H9 (cell line): ENCODE data around the gene TBPL1. TPM values are rescaled to one million over a fixed set of nuclear protein-coding genes. Genes with fewer than 3 reads are reported as not detected.

Source experiments
- DNase-seq: peaks from one replicate; pipeline ENCODE4 v3.0.0-alpha.2; 2017
- H2AFZ ChIP-seq: one replicate; pipeline ENCODE4 v1.6.1; 2013; ENCODE audit warnings: mild to moderate bottlenecking, low read length, control low read depth, moderate library complexity
- H2AK5ac ChIP-seq: 2 replicates; pipeline ENCODE4 v1.6.1; 2013; ENCODE audit warnings: low read length, control low read depth, mixed read lengths; ENCODE audit not compliant: insufficient read length
- H2BK120ac ChIP-seq: one replicate; pipeline ENCODE4 v1.6.1; 2013; ENCODE audit warnings: low read depth, mild to moderate bottlenecking, low read length, control low read depth, inconsistent platforms; ENCODE audit not compliant: poor library complexity, severe bottlenecking
- H2BK12ac ChIP-seq: 2 replicates; pipeline ENCODE4 v1.6.1; 2013; ENCODE audit warnings: low read length, control low read depth, mixed read lengths, low read depth; ENCODE audit not compliant: insufficient read length
- H2BK15ac ChIP-seq: 2 replicates; pipeline ENCODE4 v1.6.1; 2013; ENCODE audit warnings: low read depth, low read length, control low read depth
- H2BK20ac ChIP-seq: one replicate; pipeline ENCODE4 v1.6.1; 2013; ENCODE audit warnings: low read depth, mild to moderate bottlenecking, low read length, control low read depth, inconsistent platforms; ENCODE audit not compliant: poor library complexity, severe bottlenecking
- H2BK5ac ChIP-seq: 2 replicates; pipeline ENCODE4 v1.6.1; 2013; ENCODE audit warnings: low read length, control low read depth, mixed read lengths; ENCODE audit not compliant: insufficient read length
- H3K14ac ChIP-seq: 2 replicates; pipeline ENCODE4 v1.6.1; 2013; ENCODE audit warnings: low read length, control low read depth; ENCODE audit not compliant: insufficient read depth
- H3K18ac ChIP-seq: 2 replicates; pipeline ENCODE4 v1.6.1; 2013; ENCODE audit warnings: low read depth, mild to moderate bottlenecking, mixed read lengths, low read length, control low read depth; ENCODE audit not compliant: insufficient read length
- H3K23ac ChIP-seq: 2 replicates; pipeline ENCODE4 v1.6.1; 2013; ENCODE audit warnings: low read length, control low read depth, mixed read lengths, low read depth; ENCODE audit not compliant: insufficient read length
- H3K23me2 ChIP-seq: 2 replicates; pipeline ENCODE4 v1.6.1; 2013; ENCODE audit warnings: low read depth, mild to moderate bottlenecking, mixed read lengths, low read length, control low read depth; ENCODE audit not compliant: insufficient read length, poor library complexity, severe bottlenecking
- H3K27ac ChIP-seq: 2 replicates; pipeline ENCODE4 v1.5.1; 2013; ENCODE audit warnings: low read length, control low read depth, mixed read lengths, low read depth; ENCODE audit not compliant: insufficient read length
- H3K27me3 ChIP-seq: 2 replicates; pipeline ENCODE4 v1.6.1; 2013; ENCODE audit warnings: low read length, control low read depth, inconsistent platforms; ENCODE audit not compliant: insufficient read depth
- H3K4ac ChIP-seq: 2 replicates; pipeline ENCODE4 v1.6.1; 2013; ENCODE audit warnings: low read depth, mild to moderate bottlenecking, control low read depth, inconsistent platforms, low read length, moderate library complexity
- H3K4me1 ChIP-seq: 2 replicates; pipeline ENCODE4 v1.6.1; 2013; ENCODE audit warnings: low read length, control low read depth, inconsistent platforms; ENCODE audit not compliant: insufficient read depth
- H3K4me2 ChIP-seq: 2 replicates; pipeline ENCODE4 v1.6.1; 2013; ENCODE audit warnings: low read length, control low read depth, mixed read lengths; ENCODE audit not compliant: insufficient read length, insufficient read depth
- H3K56ac ChIP-seq: 2 replicates; pipeline ENCODE4 v1.6.1; 2013; ENCODE audit warnings: low read depth, mild to moderate bottlenecking, mixed read lengths, low read length, control low read depth; ENCODE audit not compliant: insufficient read length
- H3K79me1 ChIP-seq: 2 replicates; pipeline ENCODE4 v1.6.1; 2013; ENCODE audit warnings: low read depth, mild to moderate bottlenecking, moderate library complexity, low read length, control low read depth, inconsistent platforms; ENCODE audit not compliant: insufficient read depth, poor library complexity, severe bottlenecking
- H3K79me2 ChIP-seq: 2 replicates; pipeline ENCODE4 v1.6.1; 2013; ENCODE audit warnings: low read length, control low read depth, inconsistent platforms; ENCODE audit not compliant: insufficient read depth
- H3K9ac ChIP-seq: 2 replicates; pipeline ENCODE4 v1.6.1; 2013; ENCODE audit warnings: low read length, control low read depth, mixed read lengths; ENCODE audit not compliant: insufficient read length; ENCODE audit errors: extremely low read depth
- H3K9me3 ChIP-seq: one replicate; pipeline ENCODE4 v1.6.1; 2013; ENCODE audit warnings: low read depth, low read length, inconsistent platforms; ENCODE audit not compliant: control insufficient read depth
- H3T11ph ChIP-seq: one replicate; pipeline ENCODE4 v1.6.1; 2013; ENCODE audit warnings: mild to moderate bottlenecking, low read length, control low read depth, inconsistent platforms
- H4K20me1 ChIP-seq: one replicate; pipeline ENCODE4 v1.6.1; 2013; ENCODE audit not compliant: control insufficient read depth, insufficient read length, insufficient read depth
- H4K5ac ChIP-seq: 2 replicates; pipeline ENCODE4 v1.6.1; 2013; ENCODE audit warnings: low read depth, mild to moderate bottlenecking, mixed read lengths, low read length, control low read depth; ENCODE audit not compliant: insufficient read length
- H4K8ac ChIP-seq: replicated peaks from 2 replicates; pipeline ENCODE4 v1.6.1; 2013; ENCODE audit warnings: low read length, control low read depth, mixed read lengths, low read depth; ENCODE audit not compliant: insufficient read length
- H4K91ac ChIP-seq: 2 replicates; pipeline ENCODE4 v1.6.1; 2013; ENCODE audit warnings: low read depth, mild to moderate bottlenecking, moderate library complexity, mixed read lengths, low read length, control low read depth; ENCODE audit not compliant: insufficient read length
- H3K27ac Mint-ChIP-seq, 3 experiments: 2 replicates in 2 of 3; 3 replicates in 1 of 3; pipeline ENCODE4 v1.8.0; 2020 to 2021; ENCODE audit warnings: mixed read lengths in 3 of 3, mild to moderate bottlenecking in 1 of 3, moderate library complexity in 1 of 3
- H3K27me3 Mint-ChIP-seq: 2 replicates; pipeline ENCODE4 v1.8.0; 2021; ENCODE audit warnings: low read depth, mild to moderate bottlenecking, moderate library complexity, mixed read lengths
- H3K36me3 Mint-ChIP-seq, 3 experiments: 2 replicates in 2 of 3; 3 replicates in 1 of 3; pipeline ENCODE4 v1.8.0; 2020 to 2021; ENCODE audit warnings: low read depth in 3 of 3, mixed read lengths in 3 of 3; ENCODE audit not compliant: insufficient read depth in 1 of 3
- H3K4me1 Mint-ChIP-seq, 2 experiments: 2 replicates each; pipeline ENCODE4 v1.8.0; 2020; ENCODE audit warnings: mixed read lengths in 2 of 2
- H3K4me3 Mint-ChIP-seq, 2 experiments: 2 replicates in 1 of 2; 3 replicates in 1 of 2; pipeline ENCODE4 v1.8.0; 2020 to 2021; ENCODE audit warnings: mild to moderate bottlenecking in 2 of 2, mixed read lengths in 2 of 2, moderate library complexity in 1 of 2
- H3K9me3 Mint-ChIP-seq, 2 experiments: 2 replicates in 1 of 2; 3 replicates in 1 of 2; pipeline ENCODE4 v1.8.0; 2020; ENCODE audit warnings: mild to moderate bottlenecking in 2 of 2, mixed read lengths in 2 of 2, moderate library complexity in 1 of 2
- whole genome bisulfite sequencing: extraction: QIAGEN DNeasy Blood & Tissue Kit; methylation state at CpG from one replicate; pipeline ENCODE4 v1.1.7; 2013; ENCODE audit warnings: missing lambda C conversion rate, low lambda C conversion rate, mixed read lengths; ENCODE audit not compliant: insufficient read length; ENCODE audit errors: extremely low coverage; 5-methylcytosine and 5-hydroxymethylcytosine counted together
- total RNA-seq: library from RNA; stranded (reverse); gene quantifications from 2 replicates; pipeline ENCODE4 v1.2.1, GENCODE V29; 2021
- TF ChIP-seq, protein P1 (sequence below): fragments of 200-600 bp; sonication (generic); conservative IDR thresholded peaks from 3 replicates; pipeline ENCODE4 v1.8.0; 2021; ENCODE audit warnings: antibody characterized with exemption, mild to moderate bottlenecking

Gene TBPL1
- total RNA-seq, 1 experiment from 2014 or later: 49.7 TPM

DNA sequence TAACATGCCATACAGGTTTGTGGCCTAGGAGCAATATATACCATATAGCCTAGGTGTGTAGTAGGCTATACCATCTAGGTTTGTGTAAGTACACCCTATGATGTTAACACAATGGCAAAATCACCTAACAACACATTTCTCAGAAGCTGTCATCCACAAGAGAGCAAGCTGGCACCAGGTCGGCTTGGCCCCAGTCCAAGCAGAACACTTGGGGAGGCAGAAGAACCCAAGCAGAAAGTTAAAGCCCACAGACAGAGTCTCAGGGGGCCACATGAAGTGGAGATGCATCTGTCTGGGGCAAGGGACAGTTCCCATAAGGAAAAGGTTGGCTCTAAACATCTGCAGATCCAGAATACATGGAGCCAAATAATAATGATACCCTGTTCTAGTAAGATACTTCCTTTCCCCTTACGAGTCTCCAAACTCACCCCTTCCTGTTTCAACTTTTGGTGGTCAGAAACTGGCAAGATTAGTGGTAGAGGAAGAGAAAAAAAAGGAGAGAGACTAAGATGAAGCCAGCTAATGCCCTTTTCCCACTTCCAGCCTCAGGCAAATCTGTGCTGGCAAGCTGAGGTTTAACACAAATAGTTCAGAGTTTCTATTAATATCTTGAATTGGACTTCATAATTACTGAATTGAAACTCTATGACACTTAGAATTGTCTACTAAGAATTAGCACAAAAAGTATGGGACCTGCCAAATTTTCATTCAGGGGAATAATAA is 34.7 kb upstream of the TBPL1 start:
- Histone ChIP-seq H4K91ac (no peak overlapping the region), H3T11ph (no peak overlapping the region), H3K14ac (no peak overlapping the region), H3K23ac (no peak overlapping the region), H3K4me2 (no peak overlapping the region), H3K27ac (no peak overlapping the region), H3K56ac (no peak overlapping the region), H2AFZ (no peak overlapping the region), H3K27me3 (no peaks in the 10 kb centered on the region), H4K8ac (no peak overlapping the region), H2BK12ac (no peak overlapping the region), H4K20me1 (no peaks in the 10 kb centered on the region), H3K23me2 (no peaks in the 10 kb centered on the region), H3K9me3 (no peaks in the 10 kb centered on the region), H2BK5ac (no peak overlapping the region), H3K18ac (no peak overlapping the region), H3K4me1 (peaks cover 2% of the 10 kb centered on the region; the same call in 1 of the 2 replicates), H2BK20ac (no peak overlapping the region), H3K79me1 (no peaks in the 10 kb centered on the region), H3K9ac (no peak overlapping the region), H2BK120ac (no peak overlapping the region), H3K79me2 (no peaks in the 10 kb centered on the region), H2BK15ac (no peak overlapping the region), H2AK5ac (no peak overlapping the region), H4K5ac (no peak overlapping the region), H3K4ac (no peak overlapping the region)
- TF ChIP-seq, protein P1, sequence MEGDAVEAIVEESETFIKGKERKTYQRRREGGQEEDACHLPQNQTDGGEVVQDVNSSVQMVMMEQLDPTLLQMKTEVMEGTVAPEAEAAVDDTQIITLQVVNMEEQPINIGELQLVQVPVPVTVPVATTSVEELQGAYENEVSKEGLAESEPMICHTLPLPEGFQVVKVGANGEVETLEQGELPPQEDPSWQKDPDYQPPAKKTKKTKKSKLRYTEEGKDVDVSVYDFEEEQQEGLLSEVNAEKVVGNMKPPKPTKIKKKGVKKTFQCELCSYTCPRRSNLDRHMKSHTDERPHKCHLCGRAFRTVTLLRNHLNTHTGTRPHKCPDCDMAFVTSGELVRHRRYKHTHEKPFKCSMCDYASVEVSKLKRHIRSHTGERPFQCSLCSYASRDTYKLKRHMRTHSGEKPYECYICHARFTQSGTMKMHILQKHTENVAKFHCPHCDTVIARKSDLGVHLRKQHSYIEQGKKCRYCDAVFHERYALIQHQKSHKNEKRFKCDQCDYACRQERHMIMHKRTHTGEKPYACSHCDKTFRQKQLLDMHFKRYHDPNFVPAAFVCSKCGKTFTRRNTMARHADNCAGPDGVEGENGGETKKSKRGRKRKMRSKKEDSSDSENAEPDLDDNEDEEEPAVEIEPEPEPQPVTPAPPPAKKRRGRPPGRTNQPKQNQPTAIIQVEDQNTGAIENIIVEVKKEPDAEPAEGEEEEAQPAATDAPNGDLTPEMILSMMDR: no peak
- DNase-seq: no peak
- Mint-ChIP-seq H3K36me3 (peaks cover 0 to 4% (median 3%) of the 10 kb centered on the region in 3 experiments; a peak in 3 of 7 replicates), H3K4me1 (peaks cover 7 to 15% of the 10 kb centered on the region in 2 experiments), H3K9me3 (peaks cover 4 to 7% of the 10 kb centered on the region in 2 experiments; a peak in 4 of 5 replicates), H3K27me3 (no peaks in the 10 kb centered on the region), H3K4me3 (no peak overlapping the region), H3K27ac (no peak overlapping the region)
- no CpG with 5 or more reads among the region's 2 CpGs for WGBS
